Panc1 (cell line): Measurements from ENCODE around the gene N4BP3. TPM values are rescaled to one million over a fixed set of nuclear protein-coding genes. Genes with fewer than 3 reads are reported as not detected.

Experiments used
- ATAC-seq: fragments of 200-7000 bp; cut with Tn5 transposase; 2 replicates; pipeline ENCODE4 v1.9.1; 2020; ENCODE audit warnings: mild to moderate bottlenecking, moderate library complexity
- BruUV-seq: library from RNA; stranded (reverse); fragments of 400-500 nt; replicated peaks from 2 replicates; lab custom pipeline; 2021; lab: Mats Ljungman, UMichigan
- CTCF ChIA-PET: fragments of 300-600 bp; sonication (Branson Sonifier 250); formaldehyde crosslinking; loops from one replicate; lab custom pipeline; 2022; ENCODE audit warnings: antibody characterized with exemption; lab: Charles Lee
- POLR2A ChIA-PET: fragments of 300-600 bp; sonication (Branson Sonifier 250); formaldehyde crosslinking; loops from one replicate; lab custom pipeline; 2022; ENCODE audit warnings: antibody characterized with exemption; lab: Charles Lee
- DNase-seq: peaks from one replicate; pipeline ENCODE4 v3.0.0-alpha.2; 2010; ENCODE audit warnings: low read depth, low spot score
- H3K27ac ChIP-seq: 2 replicates; pipeline ENCODE4 v1.5.1; 2011; ENCODE audit warnings: mild to moderate bottlenecking, low read length, inconsistent platforms
- H3K27me3 ChIP-seq: fragments of 200-500 bp; sonication (Bioruptor generic); 2 replicates; pipeline ENCODE4 v1.6.0; 2014; ENCODE audit warnings: low read length, inconsistent platforms; ENCODE audit not compliant: control insufficient read depth, insufficient read depth
- H3K36me3 ChIP-seq: fragments of 200-500 bp; sonication (Bioruptor generic); 2 replicates; pipeline ENCODE4 v1.5.1; 2014; ENCODE audit warnings: inconsistent platforms, mild to moderate bottlenecking, low read length, moderate library complexity; ENCODE audit not compliant: control insufficient read depth, insufficient read depth
- H3K4me1 ChIP-seq: 2 replicates; pipeline ENCODE4 v1.5.1; 2011; ENCODE audit warnings: inconsistent platforms, mild to moderate bottlenecking, low read length, moderate library complexity; ENCODE audit not compliant: control insufficient read depth, insufficient read depth
- H3K4me3 ChIP-seq, 2 experiments: 2 replicates each; pipeline ENCODE4 v1.5.1; 2011 to 2012; ENCODE audit warnings: low read depth in 2 of 2, low read length in 2 of 2, mild to moderate bottlenecking in 2 of 2, inconsistent platforms in 1 of 2, moderate library complexity in 1 of 2
- H3K9me3 ChIP-seq: fragments of 200-500 bp; sonication (Bioruptor generic); 2 replicates; pipeline ENCODE4 v1.5.1; 2014; ENCODE audit warnings: low read depth, mild to moderate bottlenecking, inconsistent platforms, low read length, moderate library complexity; ENCODE audit not compliant: control insufficient read depth, insufficient read depth
- POLR2AphosphoS5 ChIP-seq: IDR thresholded peaks from 2 replicates; pipeline ENCODE4 v1.6.1; 2012; ENCODE audit warnings: mild to moderate bottlenecking, low read depth, low read length, moderate library complexity
- SIN3A ChIP-seq: IDR thresholded peaks from 2 replicates; pipeline ENCODE4 v1.6.1; 2012; ENCODE audit warnings: low read depth, mild to moderate bottlenecking, low read length, moderate library complexity, borderline replicate concordance; ENCODE audit not compliant: insufficient read depth
- TCF7L2 ChIP-seq: IDR thresholded peaks from 2 replicates; pipeline ENCODE4 v1.6.1; 2011; ENCODE audit warnings: mild to moderate bottlenecking, low read depth, low read length, inconsistent platforms
- in situ Hi-C: cut with HindIII; loops from 2 replicates; pipeline ENCODE4 v1.10.0; 2016; ENCODE audit warnings: low sequenced_read_pairs, low pct_unique_long_range_greater_than_20kb
- intact Hi-C: fragments of 100-400 bp; cut with micrococcal nuclease; formaldehyde crosslinking; loops from one replicate; pipeline ENCODE4 v1.10.0; 2022; ENCODE audit not compliant: unreplicated experiment
- total RNA-seq: library from RNA; stranded (reverse); gene quantifications from one replicate; pipeline ENCODE4 v1.2.1, GENCODE V29; 2021; ENCODE audit not compliant: unreplicated experiment
- TF ChIP-seq, protein P1 (sequence below), 2 experiments: IDR thresholded peaks; 2 replicates each; pipeline ENCODE4 v1.6.1; 2011 to 2012; ENCODE audit warnings: low read depth in 2 of 2, control low read depth in 1 of 2, low read length in 1 of 2, mild to moderate bottlenecking in 1 of 2, moderate library complexity in 1 of 2; ENCODE audit not compliant: insufficient read depth in 1 of 2
- TF ChIP-seq, protein P2 (sequence below): fragments of 450-650 bp; IDR thresholded peaks from 2 replicates; pipeline ENCODE4 v1.5.1; 2017; ENCODE audit warnings: mild to moderate bottlenecking

The N4BP3 gene
- total RNA-seq, 1 experiment from 2014 or later, result 2.3 TPM

- POLR2A ChIA-PET, result no interaction called here
Observed at GRCh38 chr5:178143246-178143645, 29.9 kb downstream of the N4BP3 start.

DNA sequence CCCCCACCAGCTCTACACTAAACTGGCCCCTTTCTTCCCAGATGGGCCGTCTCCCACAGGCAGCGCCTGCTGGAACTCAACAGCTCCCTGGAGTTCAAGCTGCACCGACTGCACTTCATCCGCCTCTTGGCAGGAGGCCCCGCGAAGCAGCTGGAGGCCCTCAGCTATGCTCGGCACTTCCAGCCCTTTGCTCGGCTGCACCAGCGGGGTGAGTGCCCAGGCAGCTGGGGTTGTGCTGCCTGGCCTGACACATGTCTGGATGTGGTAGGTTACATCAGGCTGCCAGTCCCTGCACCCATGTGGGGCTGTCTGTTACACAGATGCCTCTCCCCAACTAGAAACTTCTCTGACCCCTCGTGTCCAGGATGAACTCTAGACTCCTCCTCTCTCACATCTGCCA is 30.6 kb downstream of the N4BP3 start:
- BruUV-seq, result no TSS peak
- H3K9me3 ChIP-seq, result no peaks in the 10 kb centered on the region
- TF ChIP-seq SIN3A (no peak), POLR2AphosphoS5 (no peak), TCF7L2 (no peak)
- TF ChIP-seq, protein P1, sequence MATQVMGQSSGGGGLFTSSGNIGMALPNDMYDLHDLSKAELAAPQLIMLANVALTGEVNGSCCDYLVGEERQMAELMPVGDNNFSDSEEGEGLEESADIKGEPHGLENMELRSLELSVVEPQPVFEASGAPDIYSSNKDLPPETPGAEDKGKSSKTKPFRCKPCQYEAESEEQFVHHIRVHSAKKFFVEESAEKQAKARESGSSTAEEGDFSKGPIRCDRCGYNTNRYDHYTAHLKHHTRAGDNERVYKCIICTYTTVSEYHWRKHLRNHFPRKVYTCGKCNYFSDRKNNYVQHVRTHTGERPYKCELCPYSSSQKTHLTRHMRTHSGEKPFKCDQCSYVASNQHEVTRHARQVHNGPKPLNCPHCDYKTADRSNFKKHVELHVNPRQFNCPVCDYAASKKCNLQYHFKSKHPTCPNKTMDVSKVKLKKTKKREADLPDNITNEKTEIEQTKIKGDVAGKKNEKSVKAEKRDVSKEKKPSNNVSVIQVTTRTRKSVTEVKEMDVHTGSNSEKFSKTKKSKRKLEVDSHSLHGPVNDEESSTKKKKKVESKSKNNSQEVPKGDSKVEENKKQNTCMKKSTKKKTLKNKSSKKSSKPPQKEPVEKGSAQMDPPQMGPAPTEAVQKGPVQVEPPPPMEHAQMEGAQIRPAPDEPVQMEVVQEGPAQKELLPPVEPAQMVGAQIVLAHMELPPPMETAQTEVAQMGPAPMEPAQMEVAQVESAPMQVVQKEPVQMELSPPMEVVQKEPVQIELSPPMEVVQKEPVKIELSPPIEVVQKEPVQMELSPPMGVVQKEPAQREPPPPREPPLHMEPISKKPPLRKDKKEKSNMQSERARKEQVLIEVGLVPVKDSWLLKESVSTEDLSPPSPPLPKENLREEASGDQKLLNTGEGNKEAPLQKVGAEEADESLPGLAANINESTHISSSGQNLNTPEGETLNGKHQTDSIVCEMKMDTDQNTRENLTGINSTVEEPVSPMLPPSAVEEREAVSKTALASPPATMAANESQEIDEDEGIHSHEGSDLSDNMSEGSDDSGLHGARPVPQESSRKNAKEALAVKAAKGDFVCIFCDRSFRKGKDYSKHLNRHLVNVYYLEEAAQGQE (IDR thresholded peaks at IDR 0.05; ENCODE audit: insufficient read depth in 1 of 2, low read depth in 2 of 2, low read length in 1 of 2), result no peak
- TF ChIP-seq, protein P2, sequence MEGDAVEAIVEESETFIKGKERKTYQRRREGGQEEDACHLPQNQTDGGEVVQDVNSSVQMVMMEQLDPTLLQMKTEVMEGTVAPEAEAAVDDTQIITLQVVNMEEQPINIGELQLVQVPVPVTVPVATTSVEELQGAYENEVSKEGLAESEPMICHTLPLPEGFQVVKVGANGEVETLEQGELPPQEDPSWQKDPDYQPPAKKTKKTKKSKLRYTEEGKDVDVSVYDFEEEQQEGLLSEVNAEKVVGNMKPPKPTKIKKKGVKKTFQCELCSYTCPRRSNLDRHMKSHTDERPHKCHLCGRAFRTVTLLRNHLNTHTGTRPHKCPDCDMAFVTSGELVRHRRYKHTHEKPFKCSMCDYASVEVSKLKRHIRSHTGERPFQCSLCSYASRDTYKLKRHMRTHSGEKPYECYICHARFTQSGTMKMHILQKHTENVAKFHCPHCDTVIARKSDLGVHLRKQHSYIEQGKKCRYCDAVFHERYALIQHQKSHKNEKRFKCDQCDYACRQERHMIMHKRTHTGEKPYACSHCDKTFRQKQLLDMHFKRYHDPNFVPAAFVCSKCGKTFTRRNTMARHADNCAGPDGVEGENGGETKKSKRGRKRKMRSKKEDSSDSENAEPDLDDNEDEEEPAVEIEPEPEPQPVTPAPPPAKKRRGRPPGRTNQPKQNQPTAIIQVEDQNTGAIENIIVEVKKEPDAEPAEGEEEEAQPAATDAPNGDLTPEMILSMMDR, result no peak
- ATAC-seq (no peak), DNase-seq (no peak)
- intact Hi-C loops (no loop called here), in situ Hi-C loops (no loop called here)
- no peaks in the 10 kb centered on the region for H3K36me3 ChIP-seq
- H3K27ac ChIP-seq, result no peak overlapping the region
- ChIA-PET CTCF (interaction anchor here (0.5 to 0.9 kb wide), 2 partner anchors 19 to 69 kb away, joined by 3 read pairs; no protein-coding TSS in a partner anchor), POLR2A (no interaction called here)
- no peaks in the 10 kb centered on the region for H3K27me3 ChIP-seq
- H3K4me3 ChIP-seq, result no peak overlapping the region
- no peaks in the 10 kb centered on the region for H3K4me1 ChIP-seq

More at GRCh38 chr5:178143246-178143645, 29.9 kb downstream of the N4BP3 start:
- intact Hi-C loops (no loop called here), in situ Hi-C loops (no loop called here)
- Histone ChIP-seq H3K4me3 (no peak overlapping the region), H3K27me3 (no peaks in the 10 kb centered on the region), H3K27ac (no peak overlapping the region), H3K4me1 (no peaks in the 10 kb centered on the region), H3K36me3 (no peaks in the 10 kb centered on the region), H3K9me3 (no peaks in the 10 kb centered on the region)
- DNase-seq, result no peak
- TF ChIP-seq, protein P1 (IDR thresholded peaks at IDR 0.05; ENCODE audit: insufficient read depth in 1 of 2, low read depth in 2 of 2, low read length in 1 of 2), result no peak
- no peak for TF ChIP-seq POLR2AphosphoS5
- TF ChIP-seq, protein P2, result no peak
- CTCF ChIA-PET, result interaction anchor here (0.9 kb wide), 1 partner anchor 68 kb away, joined by 3 read pairs; no protein-coding TSS in a partner anchor
- ATAC-seq, result no peak
- BruUV-seq, result no TSS peak
